ENCODE results near the gene ACTR3.

The ACTR3 gene

GRCh38 chr2:113966832-113967231, 76.9 kb downstream of the ACTR3 start:
- DNase-seq: no peak

GRCh38 chr2:113967272-113967671, 77.4 kb downstream of the ACTR3 start:
- DNase-seq: no peak

GRCh38 chr2:113972766-113973165, 82.9 kb downstream of the ACTR3 start:
- no peak for DNase-seq

- no peak for DNase-seq
Observed at GRCh38 chr2:113973810-113974209, 83.9 kb downstream of the ACTR3 start.

GRCh38 chr2:113974727-113975126, 84.8 kb downstream of the ACTR3 start:
- DNase-seq: no peak

- DNase-seq: no peak
Observed at GRCh38 chr2:113976277-113976928, 86.5 kb downstream of the ACTR3 start.

GRCh38 chr2:113977060-113977659, 87.3 kb downstream of the ACTR3 start:
- DNase-seq: no peak

- no peak for DNase-seq
Observed at GRCh38 chr2:113977660-113978523, 88.0 kb downstream of the ACTR3 start.

- no peak for DNase-seq
Observed at GRCh38 chr2:113978524-113979190, 88.8 kb downstream of the ACTR3 start.

- DNase-seq: peak; percentile 23
Observed at GRCh38 chr2:113979191-113980128, 89.6 kb downstream of the ACTR3 start.

GRCh38 chr2:113980946-113981345, 91.1 kb downstream of the ACTR3 start:
- DNase-seq: no peak

GRCh38 chr2:113981404-113982134, 91.7 kb downstream of the ACTR3 start:
- no peak for DNase-seq

GRCh38 chr2:113985554-113986397, 95.9 kb downstream of the ACTR3 start:
- DNase-seq: no peak

GRCh38 chr2:113986762-113987290, 96.9 kb downstream of the ACTR3 start:
- DNase-seq: no peak

GRCh38 chr2:113992090-113992489, 102.2 kb downstream of the ACTR3 start:
- DNase-seq: no peak

GRCh38 chr2:113996671-113997594, 107.0 kb downstream of the ACTR3 start:
- DNase-seq: no peak

- no peak for DNase-seq
Observed at GRCh38 chr2:114001152-114001551, 111.3 kb downstream of the ACTR3 start.

- DNase-seq: no peak
Observed at GRCh38 chr2:114001937-114002336, 112.0 kb downstream of the ACTR3 start.

All from CD4-positive, alpha-beta T cell treated with Interleukin-6 for 4 hours (primary cell).